GM19395 (cell line): ENCODE results near the gene MED16.
"Not testable (repeated sequence)": the region's sequence is repeated elsewhere in the genome, so short reads cannot be mapped to it uniquely, and the experiment has no call there.

Experiments used
- ATAC-seq: cut with Tn5 transposase; IDR thresholded peaks from one replicate; pipeline ENCODE4 v1.9.1; 2021; ENCODE audit warnings: mild to moderate bottlenecking, moderate library complexity; ENCODE audit not compliant: unreplicated experiment

MED16 gene

DNA sequence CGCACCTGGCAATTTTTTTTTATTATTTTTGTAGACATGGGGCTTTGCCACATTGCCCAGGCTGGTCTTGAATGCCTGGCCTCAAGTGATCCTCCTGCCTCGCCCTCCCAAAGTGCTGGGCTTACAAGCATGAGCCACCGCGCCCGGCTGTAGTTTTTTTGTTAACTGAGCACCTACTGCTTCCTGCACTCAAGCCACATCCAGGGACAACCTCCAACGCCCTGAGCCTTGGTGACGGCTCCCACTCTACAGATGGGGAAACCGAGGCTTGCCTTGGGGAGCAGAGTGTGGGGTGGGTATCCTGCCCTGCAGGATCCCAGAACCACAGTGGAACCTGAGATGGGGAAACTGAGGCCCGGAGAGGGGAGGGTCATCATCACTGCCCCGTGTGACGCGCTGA is 37.8 kb downstream of the MED16 start:
- ATAC-seq, result no peak

DNA sequence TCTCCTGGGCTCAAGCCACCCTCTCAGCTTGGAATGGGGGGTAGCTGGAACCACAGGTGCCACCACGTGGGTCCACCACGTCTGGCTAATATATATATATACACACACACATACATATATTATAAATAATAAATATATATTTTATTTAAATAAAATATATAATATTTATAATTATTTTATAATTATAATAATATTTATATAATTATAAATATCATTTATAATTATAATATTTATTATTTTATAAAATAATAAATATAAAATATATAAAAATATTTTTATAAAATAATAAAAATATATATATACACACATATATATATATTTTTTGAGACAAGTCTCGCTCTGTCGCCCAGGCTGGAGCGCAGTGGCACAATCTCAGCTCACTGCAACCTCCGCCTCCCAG is 38.4 kb downstream of the MED16 start:
- ATAC-seq, result no peak

DNA sequence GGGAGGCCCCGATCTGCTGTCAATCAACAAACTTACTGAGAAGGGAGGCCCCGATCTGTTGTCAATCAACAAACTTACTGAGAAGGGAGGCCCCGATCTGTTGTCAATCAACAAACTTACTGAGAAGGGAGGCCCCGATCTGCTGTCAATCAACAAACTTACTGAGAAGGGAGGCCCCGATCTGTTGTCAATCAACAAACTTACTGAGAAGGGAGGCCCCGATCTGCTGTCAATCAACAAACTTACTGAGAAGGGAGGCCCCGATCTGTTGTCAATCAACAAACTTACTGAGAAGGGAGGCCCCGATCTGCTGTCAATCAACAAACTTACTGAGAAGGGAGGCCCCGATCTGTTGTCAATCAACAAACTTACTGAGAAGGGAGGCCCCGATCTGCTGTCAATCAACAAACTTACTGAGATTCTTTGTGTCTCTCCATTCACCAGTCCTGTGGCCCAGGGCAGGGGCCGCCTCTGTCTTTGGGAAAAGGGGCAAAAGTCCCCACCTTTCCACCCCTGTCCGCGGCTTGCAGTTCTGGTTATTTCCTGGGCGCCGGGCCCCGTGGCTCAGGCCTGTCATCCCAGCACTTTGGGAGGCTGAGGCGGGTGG is 39.3 kb downstream of the MED16 start:
- not testable (repeated sequence) for ATAC-seq

DNA sequence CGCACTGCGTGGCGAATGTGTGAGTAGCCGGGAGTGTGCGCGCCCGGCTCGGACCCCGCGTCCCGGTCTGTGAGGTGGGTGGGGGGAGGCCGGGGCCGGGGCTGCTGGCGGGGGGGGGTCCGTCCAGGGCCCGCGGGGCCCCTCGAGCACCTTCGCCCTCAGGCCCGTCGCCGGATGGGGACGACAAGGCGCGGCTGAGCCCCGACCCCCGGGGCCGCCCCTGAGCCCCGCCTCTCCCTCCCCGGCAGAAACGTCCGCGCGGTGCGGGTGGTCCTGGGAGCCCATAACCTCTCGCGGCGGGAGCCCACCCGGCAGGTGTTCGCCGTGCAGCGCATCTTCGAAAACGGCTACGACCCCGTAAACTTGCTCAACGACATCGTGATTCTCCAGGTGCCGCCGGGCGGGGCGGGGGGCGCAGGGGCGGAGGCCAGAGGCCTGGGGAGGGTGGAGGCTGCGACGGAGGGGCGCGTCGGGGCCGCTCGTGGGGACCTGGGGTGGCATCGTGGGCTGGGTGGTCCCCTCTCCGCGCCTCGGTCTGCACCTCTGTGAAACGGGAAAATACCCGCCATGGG is 39.9 kb downstream of the MED16 start:
- no peak for ATAC-seq

DNA sequence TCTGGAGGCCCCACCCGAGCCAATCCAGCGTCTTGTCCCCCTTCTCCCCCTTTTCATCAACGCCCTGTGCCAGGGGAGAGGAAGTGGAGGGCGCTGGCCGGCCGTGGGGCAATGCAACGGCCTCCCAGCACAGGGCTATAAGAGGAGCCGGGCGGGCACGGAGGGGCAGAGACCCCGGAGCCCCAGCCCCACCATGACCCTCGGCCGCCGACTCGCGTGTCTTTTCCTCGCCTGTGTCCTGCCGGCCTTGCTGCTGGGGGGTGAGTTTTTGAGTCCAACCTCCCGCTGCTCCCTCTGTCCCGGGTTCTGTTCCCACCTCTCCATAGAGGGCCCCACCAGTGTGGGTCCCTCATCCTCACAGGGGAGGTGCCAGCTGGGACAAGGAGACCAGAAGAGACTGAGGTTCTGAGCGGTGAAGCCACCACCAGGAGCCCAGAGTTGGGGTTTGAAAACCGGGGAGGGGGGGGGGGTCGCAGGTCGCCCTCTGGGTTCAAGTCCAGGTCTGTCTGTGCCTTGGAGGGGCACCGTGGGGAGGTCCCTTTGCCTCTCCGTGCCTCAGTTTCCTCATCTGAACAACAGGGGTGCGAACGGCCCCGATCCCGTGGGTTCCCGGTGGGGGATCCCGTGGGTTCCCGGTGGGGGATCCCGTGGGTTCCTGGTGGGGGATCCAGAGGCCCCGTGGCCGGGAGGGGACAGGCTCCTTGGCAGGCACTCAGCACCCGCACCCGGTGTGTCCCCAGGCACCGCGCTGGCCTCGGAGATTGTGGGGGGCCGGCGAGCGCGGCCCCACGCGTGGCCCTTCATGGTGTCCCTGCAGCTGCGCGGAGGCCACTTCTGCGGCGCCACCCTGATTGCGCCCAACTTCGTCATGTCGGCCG is 40.6 kb downstream of the MED16 start, which contains the start of gene ELANE:
TSS of gene ELANE (plus strand) at position 168 of the 878 bp plus-strand sequence. CDS start at position 194, 26 bp downstream.
- ATAC-seq, result no peak

DNA sequence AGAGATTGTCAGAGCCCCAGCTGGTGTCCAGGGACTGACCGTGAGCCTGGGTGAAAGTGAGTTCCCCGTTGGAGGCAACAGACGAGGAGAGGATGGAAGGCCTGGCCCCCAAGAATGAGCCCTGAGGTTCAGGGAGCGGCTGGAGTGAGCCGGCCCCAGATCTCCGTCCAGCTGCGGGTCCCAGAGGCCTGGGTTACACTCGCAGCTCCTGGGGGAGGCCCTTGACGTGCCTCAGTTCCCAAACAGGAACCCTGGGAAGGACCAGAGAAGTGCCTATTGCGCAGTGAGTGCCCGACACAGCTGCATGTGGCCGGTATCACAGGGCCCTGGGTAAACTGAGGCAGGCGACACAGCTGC is 42.0 kb downstream of the MED16 start:
- no peak for ATAC-seq

DNA sequence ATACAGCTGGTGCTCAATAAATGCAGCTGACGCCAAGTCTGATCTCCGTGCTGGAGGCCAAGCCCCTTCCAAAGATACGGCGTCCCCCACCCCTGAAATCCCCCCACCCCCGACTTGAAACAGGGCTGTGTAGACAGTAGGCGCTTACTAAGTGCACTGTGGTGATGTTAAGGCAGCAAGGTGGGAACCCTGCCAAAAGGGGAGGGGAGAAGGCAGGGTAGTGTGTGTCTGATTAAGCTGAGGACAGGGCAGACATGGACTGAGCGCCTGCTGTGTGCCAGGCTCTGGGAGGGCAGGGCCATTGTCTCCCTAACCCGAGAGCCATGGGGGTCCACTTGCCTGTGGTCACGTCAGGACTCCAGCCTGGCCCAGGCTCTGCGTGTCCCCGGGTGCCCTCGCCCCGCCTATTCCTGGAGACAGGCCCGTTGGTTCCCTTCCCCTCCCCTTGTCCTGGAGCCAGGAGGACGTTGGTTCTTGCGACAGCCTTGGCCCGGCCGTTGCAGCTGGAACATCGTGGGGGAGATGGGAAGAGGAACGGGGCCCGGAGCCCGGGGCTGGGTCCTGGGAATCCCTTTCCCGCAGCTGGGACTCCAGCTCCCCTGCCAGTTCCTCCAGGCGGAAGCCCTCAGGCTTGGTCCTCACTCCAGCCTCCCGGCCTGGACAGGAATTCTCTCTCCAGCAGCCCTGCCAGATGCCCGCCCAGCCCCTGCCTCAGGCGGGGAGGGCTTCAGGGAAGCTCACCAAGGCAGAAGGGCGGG is 42.6 kb downstream of the MED16 start:
- ATAC-seq, result no peak

DNA sequence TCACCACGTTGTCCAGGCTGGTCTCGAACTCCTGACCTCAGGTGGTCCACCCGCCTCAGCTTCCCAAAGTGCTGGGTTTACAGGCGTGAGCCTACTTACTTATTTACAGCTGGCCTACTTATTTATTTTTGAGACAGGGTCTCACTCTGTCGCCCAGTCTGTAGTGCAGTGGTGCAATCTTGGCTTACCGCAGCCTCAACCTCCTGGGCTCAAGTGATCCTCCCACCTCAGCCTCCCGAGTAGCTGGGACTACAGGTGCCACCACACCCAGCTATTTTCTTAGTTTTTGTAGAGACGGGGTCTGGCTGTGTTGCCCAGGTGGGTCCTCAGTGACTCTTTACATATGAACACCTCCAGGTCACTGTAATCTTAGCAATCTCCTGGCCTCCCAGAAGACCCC is 43.8 kb downstream of the MED16 start:
- ATAC-seq, result not testable (repeated sequence)

DNA sequence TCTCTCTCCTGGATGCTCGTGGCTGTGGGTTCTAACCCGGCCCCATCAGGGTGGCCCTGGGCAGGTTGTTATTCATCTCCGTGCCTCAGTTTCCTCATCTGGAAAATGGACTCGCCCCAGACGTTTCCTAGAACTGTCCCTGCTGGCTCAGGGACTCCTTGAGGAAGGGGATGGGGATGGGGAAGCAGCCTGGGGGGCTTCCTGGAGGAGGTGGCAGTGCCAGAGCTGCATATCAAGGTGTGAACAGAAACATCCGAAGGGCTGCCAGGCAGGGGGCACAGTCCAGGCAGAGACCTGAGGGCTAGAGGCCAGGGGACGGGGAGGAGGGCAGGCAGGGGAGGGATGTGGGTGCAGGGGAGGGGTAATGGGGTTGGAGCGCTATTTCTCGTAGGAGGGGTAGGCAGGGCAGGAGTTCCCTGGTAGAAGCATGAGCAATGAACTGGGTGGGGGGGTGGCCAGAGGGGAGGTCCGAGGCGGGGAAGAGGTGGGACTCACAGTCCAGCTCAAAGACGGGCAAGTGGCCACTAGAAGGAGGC is 44.5 kb downstream of the MED16 start:
- no peak for ATAC-seq

DNA sequence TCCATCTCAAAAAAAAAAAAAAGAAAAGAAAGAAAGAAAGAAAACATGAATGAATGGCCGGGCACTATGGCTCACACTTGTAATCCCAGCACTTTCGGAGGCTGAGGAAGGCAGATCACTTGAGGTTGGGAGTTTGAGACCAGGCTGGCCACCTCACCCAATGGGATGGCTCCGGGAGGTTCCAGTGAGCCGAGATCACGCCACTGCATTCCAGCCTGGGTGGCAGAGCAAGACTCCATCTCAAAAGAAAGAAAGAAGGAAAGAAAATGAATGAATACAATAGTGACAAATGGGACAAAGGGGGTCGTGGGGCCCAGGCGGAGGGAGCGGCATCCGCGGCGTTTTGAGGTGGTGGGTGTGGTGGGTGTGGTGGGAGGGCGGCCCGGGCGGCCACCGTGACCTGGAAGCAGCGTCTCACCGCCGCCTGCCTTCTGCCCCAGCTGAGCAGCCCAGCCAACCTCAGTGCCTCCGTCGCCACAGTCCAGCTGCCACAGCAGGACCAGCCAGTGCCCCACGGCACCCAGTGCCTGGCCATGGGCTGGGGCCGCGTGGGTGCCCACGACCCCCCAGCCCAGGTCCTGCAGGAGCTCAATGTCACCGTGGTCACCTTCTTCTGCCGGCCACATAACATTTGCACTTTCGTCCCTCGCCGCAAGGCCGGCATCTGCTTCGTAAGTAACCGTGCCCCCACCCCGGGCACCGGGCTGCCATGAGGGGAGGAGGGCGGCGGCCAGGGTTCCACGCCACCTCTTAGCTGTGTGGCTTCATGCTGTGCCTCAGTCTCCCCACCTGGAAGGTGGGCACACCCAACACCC is 47.1 kb downstream of the MED16 start:
- ATAC-seq, result no peak

DNA sequence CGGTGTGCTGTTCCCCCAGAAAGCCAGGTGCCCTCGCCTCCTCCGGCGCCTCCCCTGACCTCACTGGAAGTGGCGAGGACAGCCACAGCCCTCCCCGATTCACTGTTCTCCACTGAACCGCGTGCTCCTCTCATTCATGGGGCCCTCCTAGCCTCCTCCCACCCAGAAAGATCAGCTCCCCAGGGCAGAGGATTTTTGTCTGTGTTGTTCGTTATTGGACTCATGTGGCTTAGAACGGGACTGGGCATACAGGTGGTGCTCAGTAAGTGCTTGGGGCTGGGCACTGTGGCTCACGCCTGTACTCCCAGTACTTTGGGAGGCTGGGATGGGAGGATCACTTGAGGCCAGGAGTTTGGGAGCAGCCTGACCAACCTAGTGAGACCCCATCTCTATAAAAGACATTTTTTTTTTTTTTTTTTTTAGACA is 48.4 kb downstream of the MED16 start:
- no peak for ATAC-seq

DNA sequence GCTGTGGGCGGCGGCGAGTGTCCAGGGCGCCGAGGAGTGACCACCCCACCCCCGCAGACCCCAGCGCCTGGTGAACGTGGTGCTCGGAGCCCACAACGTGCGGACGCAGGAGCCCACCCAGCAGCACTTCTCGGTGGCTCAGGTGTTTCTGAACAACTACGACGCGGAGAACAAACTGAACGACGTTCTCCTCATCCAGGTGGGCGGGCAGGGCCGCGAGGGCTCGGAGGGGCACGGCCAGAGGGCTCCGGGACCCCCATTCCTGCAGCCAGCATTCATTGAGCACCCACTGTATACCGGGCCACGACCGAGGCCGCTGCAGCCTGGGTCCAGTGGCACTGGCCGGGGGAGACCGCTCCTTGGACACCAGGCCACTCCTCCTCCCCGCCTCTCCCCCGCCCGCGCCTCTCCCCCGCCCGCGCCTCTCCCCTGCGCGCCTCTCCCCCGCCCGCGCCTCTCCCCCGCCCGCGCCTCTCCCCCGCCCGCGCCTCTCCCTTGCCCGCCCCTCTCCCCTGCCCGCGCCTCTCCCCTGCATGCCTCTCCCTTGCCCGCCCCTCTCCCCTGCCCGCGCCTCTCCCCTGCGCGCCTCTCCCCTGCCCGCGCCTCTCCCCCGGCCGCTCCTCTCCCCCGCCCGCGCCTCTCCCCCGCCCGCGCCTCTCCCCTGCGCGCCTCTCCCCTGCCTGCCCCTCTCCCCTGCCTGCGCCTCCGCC is 49.0 kb downstream of the MED16 start:
- ATAC-seq, result no peak

DNA sequence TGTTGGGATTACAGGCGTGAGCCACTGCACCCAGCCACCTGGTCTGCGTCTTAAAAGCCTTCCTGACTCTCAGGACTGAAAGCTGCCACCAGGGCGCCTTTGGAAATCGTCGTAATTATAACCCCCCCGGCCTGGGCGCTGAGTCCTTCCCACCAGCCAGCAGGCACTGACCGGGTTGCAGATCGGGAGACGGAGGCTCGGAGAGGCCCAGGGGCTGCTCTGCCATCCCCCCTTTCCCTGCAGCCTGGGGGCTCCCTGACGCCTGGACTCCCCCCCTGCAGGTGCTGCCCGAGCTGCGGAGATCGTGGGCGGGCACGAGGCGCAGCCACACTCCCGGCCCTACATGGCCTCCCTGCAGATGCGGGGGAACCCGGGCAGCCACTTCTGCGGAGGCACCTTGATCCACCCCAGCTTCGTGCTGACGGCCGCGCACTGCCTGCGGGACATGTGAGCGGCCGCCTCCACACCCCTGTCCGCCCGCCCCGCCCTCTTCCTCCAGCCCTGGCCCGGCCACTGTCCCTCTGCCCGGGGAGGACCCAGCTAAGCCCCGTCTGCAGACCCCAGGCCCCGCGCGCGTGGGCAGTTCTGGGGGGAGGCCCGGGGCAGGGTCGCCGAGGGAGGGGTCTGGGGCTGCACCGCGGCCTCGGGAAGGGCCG is 49.7 kb downstream of the MED16 start:
- ATAC-seq, result no peak

DNA sequence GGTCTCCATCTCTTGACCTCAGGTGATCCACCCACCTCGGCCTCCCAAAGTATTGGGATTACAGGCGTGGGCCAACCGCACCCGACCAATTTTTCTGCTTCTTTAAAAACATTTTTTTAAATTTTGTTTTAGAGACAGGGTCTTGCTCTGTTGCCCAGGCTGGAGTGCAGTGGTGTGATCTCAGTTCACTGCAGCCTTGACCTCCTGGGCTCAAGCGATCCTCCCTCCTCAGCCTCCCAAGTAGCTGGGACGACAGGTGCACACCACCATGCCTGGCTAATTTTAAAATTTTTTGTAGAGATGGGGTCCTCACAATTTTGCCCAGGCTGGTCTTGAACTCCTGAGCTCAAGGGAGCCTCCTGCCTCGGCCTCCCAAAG is 50.2 kb downstream of the MED16 start:
- not testable (repeated sequence) for ATAC-seq

DNA sequence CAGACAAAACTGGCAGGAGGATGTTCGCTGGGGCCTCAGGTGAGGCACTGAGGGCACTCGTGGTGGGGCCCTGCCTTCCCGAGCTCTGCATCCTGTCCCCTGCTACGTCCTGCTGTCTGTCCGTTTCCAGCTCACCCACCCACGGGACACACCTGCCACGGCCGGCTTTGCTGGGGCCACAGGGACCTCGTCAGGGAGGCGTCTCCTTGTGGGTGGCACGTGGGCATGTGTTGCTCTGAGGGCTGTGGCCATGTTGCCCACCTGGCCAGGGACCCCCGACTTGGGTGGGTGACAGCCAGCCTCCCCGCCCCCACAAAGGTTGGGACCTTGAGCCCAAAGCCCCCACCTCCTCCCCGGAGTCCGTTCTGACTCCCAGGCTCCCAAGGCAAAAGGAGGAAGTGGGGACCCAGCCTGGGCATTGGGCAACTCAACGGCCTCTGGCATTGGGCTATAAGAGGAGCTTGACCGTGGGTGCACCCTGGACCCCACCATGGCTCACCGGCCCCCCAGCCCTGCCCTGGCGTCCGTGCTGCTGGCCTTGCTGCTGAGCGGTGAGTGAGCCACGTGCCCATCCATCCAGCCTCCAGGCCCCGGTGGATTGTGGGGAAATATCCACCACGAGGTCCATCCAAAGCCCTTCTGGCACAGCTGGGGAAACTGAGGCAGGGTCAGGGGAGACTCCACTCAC is 52.3 kb downstream of the MED16 start, which contains the start of gene PRTN3:
TSS of gene PRTN3 (plus strand) at position 481 of the 688 bp plus-strand sequence. CDS start at position 491, 10 bp downstream.
- ATAC-seq, result no peak

DNA sequence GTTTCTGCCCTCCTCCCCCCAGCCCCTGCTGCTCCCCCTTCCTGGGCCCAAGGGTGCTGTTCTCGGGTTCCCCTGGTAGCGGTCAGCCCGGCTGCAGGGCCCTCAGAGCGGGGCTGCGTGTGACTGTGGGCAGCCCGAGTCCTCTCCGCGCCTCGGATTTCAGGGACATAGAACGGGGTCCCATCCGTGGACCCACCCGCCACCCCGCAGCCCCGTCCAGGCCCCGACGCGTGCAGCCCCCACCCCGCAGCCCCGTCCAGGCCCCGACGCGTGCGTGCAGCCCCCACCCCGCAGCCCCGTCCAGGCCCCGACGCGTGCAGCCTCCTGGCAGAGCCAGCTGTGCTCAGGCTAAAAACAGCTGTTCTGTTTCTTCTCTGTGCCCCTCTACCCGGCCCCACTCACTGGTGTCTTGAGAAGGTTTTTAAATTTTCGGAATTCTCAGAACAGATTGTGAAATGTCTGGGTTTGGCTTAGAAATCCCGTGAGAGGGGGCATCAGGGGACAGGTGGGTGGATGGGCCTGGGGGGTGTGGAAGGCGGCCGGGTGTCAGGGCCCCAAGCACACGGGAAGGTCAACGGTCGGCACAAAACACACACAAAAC is 57.7 kb downstream of the MED16 start:
- no peak for ATAC-seq

DNA sequence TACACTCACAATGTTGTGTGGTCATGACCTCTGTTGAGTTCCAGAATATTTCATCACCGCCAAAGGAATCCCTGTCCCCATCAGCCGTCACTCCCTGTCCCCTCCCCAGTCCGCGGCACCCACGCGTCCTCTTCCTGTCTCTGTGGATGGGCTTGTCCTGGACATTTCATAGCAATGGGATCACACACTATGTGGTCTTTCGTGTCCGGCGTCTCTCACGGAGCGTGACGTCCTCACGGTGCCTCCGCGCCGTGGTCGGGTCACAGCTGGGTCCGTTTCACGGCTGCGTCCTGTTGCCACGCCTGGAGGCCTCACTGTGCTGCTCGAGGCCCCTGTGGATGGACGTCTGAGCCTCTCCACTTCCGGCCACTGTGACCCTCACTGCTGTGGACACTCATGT is 58.8 kb downstream of the MED16 start:
- no peak for ATAC-seq
